ENCODE results near the gene OGDH.

Gene OGDH

GRCh38 chr7:44568771-44569560 is 37.5 kb upstream of the OGDH start:
- no peak for DNase-seq (ENCODE audit: low read depth)
- TF ChIP-seq CTCF (IDR thresholded peaks at IDR 0.05; ENCODE audit: low read depth, low read length, missing control alignments): no peak
- in situ Hi-C loops (cut with HindIII; ENCODE audit: low sequenced_read_pairs): loop anchor here (25.0 kb wide), 1 partner anchor 332 kb away; no protein-coding TSS in a partner anchor
- no peak overlapping the region for H3K4me3 ChIP-seq (ENCODE audit: low read depth, low read length)

DNA sequence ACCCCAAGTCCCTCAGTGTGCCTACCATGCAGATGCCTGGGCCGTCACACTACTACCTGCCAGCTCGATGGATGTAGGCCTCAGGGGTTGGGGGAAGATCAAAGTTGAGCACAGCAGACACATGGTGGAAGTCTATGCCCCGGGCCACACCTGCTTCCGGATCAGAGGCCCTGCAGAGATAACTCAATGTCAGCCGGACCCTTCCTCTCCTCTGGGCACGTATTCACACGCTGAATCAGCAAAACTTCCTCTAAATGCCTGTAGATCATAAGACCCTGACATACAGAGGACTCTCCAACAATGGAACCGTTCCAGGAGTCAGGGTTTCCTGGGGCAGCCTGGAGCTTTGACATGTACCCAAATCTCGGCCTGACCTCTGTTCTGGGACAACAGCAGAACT is 36.5 kb upstream of the OGDH start:
- DNase-seq (ENCODE audit: low read depth): no peak
- no peak for TF ChIP-seq CTCF (IDR thresholded peaks at IDR 0.05; ENCODE audit: low read depth, low read length, missing control alignments)
- in situ Hi-C loops (cut with HindIII; ENCODE audit: low sequenced_read_pairs): loop anchor here (25.0 kb wide), 1 partner anchor 333 kb away; no protein-coding TSS in a partner anchor
- H3K4me3 ChIP-seq (ENCODE audit: low read depth, low read length): no peak overlapping the region

GRCh38 chr7:44572771-44573170 is 33.7 kb upstream of the OGDH start:
- in situ Hi-C loops (cut with HindIII; ENCODE audit: low sequenced_read_pairs): loop anchor here (25.0 kb wide), 1 partner anchor 335 kb away; no protein-coding TSS in a partner anchor
- DNase-seq (ENCODE audit: low read depth): no peak
- TF ChIP-seq CTCF (IDR thresholded peaks at IDR 0.05; ENCODE audit: low read depth, low read length, missing control alignments): no peak
- H3K4me3 ChIP-seq (ENCODE audit: low read depth, low read length): peak overlapping the region; percentile 89

DNA sequence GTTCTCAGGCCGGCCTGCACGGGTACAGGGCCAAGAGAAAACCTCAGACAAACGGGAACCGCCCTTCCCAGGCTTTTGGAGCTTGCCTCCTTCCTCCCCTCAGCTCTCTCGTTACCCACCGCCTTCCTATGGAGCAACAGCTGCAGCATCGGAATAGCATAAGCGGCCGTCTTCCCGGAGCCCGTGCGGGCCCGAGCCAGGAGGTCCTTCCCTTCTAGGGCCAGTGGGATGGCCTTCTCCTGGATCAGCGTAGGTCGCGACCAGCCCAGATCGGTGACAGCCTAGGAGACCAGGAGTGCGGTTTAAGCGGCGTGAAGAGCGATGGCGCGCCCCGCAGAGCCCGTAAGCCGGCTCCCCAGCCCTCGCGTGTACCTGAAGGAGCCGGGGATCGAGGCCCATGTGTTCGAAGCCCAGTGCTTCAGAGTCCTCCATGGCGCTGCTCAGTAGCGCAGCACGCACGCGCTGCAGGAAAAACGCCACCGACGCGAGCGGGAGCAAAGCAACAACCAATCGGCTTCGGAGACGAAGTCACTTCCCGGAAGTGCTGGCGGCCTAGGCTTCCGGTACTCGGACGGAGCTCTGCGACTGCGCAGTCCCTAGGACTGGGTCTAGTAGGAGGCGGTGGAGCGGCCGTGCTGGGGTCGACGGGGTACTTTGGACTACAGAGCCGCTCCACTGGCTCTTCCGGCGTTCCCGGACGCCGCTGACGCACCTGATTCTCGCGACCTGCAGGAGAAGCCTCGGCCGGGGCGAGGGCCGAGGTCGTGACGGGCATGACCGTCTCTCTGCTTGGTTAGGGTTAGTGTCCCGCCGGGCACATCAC is 32.8 kb upstream of the OGDH start, which contains the start of gene DDX56:
Gene DDX56, minus strand, starts transcription at position 445 of the 823 bp plus-strand sequence. Its CDS starts 13 bp downstream, at position 432.
- peak within 1 kb of the TSS; percentile 89 for H3K4me3 ChIP-seq (ENCODE audit: low read depth, low read length)
- TF ChIP-seq CTCF (IDR thresholded peaks at IDR 0.05; ENCODE audit: low read depth, low read length, missing control alignments): no peak
- DNase-seq (ENCODE audit: low read depth): peak; percentile 78
- in situ Hi-C loops (cut with HindIII; ENCODE audit: low sequenced_read_pairs): loop anchor here (25.0 kb wide), 1 partner anchor 336 kb away; no protein-coding TSS in a partner anchor

GRCh38 chr7:44574287-44574872 is 32.0 kb upstream of the OGDH start:
- TF ChIP-seq CTCF (IDR thresholded peaks at IDR 0.05; ENCODE audit: low read depth, low read length, missing control alignments): no peak
- no peak for DNase-seq (ENCODE audit: low read depth)
- H3K4me3 ChIP-seq (ENCODE audit: low read depth, low read length): peak overlapping the region; percentile 89
- in situ Hi-C loops (cut with HindIII; ENCODE audit: low sequenced_read_pairs): loop anchor here (25.0 kb wide), 1 partner anchor 337 kb away; no protein-coding TSS in a partner anchor

DNA sequence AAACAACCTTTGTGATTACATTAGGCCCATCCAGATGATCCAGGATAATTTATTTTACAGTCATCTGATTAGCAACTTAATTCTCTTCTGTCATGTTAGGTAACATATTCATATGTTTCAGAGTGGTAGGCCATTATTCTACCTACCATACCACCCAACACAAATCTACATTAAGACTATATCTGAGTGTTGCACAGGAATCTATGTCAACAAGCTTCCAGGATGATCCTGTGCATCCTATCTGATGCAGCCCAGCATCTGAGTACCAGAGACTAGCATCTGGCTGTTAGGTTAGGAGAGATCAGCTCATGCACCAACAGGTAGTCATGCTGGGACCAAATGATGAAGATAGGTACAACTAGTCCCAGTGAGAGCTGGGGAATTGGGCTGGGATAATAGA is 31.4 kb upstream of the OGDH start:
- in situ Hi-C loops (cut with HindIII; ENCODE audit: low sequenced_read_pairs): loop anchor here (25.0 kb wide), 1 partner anchor 237 kb away; no protein-coding TSS in a partner anchor
- no peak overlapping the region for H3K4me3 ChIP-seq (ENCODE audit: low read depth, low read length)

More for the DNA sequence above, 31.4 kb upstream of the OGDH start:
- TF ChIP-seq CTCF (IDR thresholded peaks at IDR 0.05; ENCODE audit: low read depth, low read length, missing control alignments): no peak
- no peak for DNase-seq (ENCODE audit: low read depth)
